Erythroblast (primary cell): ENCODE data around the gene FUCA2.

Source experiments
- DNase-seq, 2 experiments: peaks; one replicate each; lab custom pipeline; 2025; lab: John Stamatoyannopoulos, UW
- GATA1 ChIP-seq: IDR thresholded peaks from 2 replicates; pipeline ENCODE4 v1.6.1; 2011; ENCODE audit warnings: low read depth, mild to moderate bottlenecking, control low read depth, low read length, moderate library complexity
- POLR2A ChIP-seq: IDR thresholded peaks from 2 replicates; pipeline ENCODE4 v1.6.1; 2011; ENCODE audit warnings: mild to moderate bottlenecking, low read length

The FUCA2 gene

GRCh38 chr6:143510991-143511891, at the start of gene FUCA2:
Gene FUCA2, minus strand, starts transcription at chr6:143511720. Its CDS starts 86 bp downstream, at chr6:143511634.
- DNase-seq, result peak; percentile 87 to 88
- TF ChIP-seq GATA1, result no peak
- TF ChIP-seq POLR2A, result peak; percentile 91

GRCh38 chr6:143561105-143561704, 49.7 kb upstream of the FUCA2 start:
- TF ChIP-seq POLR2A, result no peak
- no peak for TF ChIP-seq GATA1
- DNase-seq, result no peak

GRCh38 chr6:143559051-143559660, 47.6 kb upstream of the FUCA2 start:
- no peak for DNase-seq
- TF ChIP-seq GATA1, result no peak
- TF ChIP-seq POLR2A, result no peak

DNA sequence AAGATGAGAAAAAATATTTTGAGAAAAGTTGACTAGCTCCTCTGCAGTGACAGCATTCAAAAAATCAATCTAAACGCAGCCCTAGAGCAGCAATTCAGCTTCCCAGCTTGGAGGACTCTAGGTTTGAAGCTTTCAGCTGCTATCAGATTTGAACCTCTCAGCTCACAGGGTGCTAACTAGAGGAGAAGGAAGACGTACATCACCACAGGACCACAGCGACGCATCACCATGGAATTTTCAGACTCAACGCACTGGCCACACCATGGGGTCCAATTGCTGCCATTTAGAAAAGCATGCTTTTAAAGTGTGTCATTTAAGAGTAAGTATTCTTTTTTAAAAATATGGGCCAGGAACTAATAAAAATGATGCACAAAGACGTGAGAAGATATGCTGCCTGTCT, 45.0 kb upstream of the FUCA2 start:
- DNase-seq, result no peak
- TF ChIP-seq POLR2A (no peak), GATA1 (no peak)

GRCh38 chr6:143555582-143555981, 44.1 kb upstream of the FUCA2 start:
- TF ChIP-seq GATA1 (no peak), POLR2A (no peak)
- DNase-seq, result no peak

DNA sequence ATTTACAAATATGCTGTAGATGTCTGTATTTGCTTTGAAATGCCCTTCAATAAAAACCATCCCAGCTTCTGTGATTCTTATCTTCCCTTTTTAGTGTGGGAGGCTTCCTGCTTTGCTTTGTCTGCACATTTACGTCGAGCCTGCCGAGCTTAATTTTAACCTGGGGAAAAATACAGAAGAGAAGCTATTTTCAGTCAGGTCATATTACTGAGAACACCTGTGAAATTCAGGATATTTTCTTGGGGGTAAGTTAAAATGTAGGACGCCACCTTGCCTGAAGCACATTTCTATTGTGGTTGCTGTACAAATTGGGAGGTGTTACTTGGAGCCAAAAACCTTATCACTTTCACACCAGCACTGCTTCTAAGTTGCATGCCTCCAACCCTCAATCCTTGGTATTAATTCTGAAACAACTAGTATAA, 43.6 kb upstream of the FUCA2 start:
- peak; percentile 12 to 51 for DNase-seq
- TF ChIP-seq GATA1 (no peak), POLR2A (no peak)

- DNase-seq, result no peak
- TF ChIP-seq GATA1, result no peak
- no peak for TF ChIP-seq POLR2A
Measured at GRCh38 chr6:143553337-143553736, 41.8 kb upstream of the FUCA2 start.

DNA sequence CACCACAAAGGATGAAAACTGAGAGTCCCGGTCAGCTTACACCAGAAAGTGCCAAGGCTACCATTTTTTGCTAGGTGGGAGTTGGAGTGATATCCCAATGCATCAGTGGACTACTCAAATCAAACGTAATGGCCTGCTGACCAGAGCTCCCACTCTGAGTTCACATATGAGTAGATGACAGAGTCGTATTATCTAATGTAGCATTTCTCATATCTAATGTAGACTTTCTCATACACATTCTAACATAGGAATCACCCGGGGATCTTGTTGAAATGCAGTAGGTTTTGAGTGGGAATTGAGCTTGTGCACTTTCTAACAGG, 38.4 kb upstream of the FUCA2 start:
- TF ChIP-seq POLR2A (no peak), GATA1 (no peak)
- no peak for DNase-seq

DNA sequence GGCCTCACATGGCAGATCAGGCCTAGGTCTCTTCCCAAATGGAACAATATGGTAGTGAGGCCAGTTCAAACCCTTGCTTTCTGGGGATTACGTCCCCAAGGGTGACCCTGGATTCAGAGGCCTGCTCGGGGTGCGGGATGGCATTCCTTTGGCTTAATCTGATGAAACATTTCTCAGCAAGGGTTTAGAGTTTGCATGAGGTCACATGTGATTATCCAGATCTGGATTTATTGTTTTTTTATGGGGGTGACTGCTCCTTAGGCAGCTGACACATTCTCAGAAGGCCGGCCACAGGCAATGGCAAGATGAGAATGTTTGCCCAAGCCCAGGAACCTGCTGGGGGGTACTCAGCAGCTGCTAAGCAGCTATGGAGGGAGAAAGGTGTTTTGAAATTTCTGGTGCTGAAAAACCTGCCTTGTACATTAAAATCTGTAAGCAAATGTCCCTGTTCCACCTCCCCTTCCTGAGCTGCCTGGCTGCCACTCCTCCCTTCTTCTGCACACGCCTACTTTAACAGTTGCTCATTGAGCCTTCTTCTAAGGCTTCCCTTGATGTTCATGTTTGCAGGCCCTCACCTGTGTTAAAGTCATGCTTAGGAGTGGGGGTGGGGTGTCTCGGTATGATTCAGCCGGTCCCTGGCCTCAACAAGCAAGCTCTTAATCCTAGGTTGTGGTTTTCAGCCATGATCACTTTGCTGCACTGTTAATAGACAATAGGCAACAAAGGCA, 37.9 kb upstream of the FUCA2 start:
- TF ChIP-seq POLR2A (no peak), GATA1 (no peak)
- DNase-seq, result no peak

DNA sequence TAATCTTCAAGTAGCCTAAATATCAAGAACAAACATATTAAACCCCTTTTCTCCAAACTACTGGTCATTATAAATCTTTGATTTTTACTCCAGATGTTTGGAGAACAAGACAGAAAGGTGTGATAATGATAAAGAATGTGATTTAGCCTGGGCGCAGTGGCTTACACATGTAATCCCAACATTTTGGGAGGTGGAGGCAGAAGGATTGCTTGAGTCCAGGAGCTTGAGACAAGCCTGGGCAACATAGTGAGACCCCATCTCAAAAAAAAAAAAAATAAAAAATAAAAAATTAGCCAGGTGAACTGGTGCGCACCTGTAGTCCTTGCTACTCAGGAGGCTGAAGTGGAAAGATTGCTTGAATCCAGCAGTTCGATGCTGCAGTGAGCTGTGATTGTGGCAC, 35.1 kb upstream of the FUCA2 start:
- no peak for TF ChIP-seq POLR2A
- TF ChIP-seq GATA1, result no peak
- DNase-seq, result no peak

GRCh38 chr6:143545976-143546547, 34.5 kb upstream of the FUCA2 start:
- TF ChIP-seq POLR2A (no peak), GATA1 (no peak)
- peak; percentile 41 to 42 for DNase-seq

- TF ChIP-seq GATA1 (no peak), POLR2A (no peak)
- no peak for DNase-seq
Measured at GRCh38 chr6:143545165-143545564, 33.6 kb upstream of the FUCA2 start.
